ENCODE measurements around the gene SYS1.
"Not testable (repeated sequence)": the region's sequence is repeated elsewhere in the genome, so short reads cannot be mapped to it uniquely, and the experiment has no call there.

SYS1 gene

GRCh38 chr20:45339799-45340198, 23.2 kb upstream of the SYS1 start:
- DNase-seq (ENCODE audit: low read depth): no peak

- DNase-seq (ENCODE audit: low read depth): no peak
Measured at GRCh38 chr20:45340236-45340847, 22.6 kb upstream of the SYS1 start.

DNA sequence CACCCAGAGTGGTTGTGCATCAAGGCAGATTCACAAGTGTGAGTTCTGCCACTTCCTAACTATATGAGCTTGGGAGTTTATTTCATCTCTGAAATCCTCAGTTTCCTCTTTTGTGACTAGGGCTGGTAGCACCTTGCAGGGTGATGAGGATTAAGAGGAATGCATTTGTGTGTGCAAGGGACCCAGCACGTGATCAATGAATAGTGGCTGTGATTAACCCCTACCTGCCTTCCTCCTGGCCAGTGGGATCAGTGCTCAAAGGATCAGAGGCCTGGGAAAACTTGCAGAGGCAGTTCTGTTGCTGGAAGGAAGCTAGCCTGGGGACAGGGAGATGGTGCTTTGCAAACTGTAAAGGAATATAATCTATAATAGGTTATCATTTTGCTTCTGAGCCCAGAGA, 22.0 kb upstream of the SYS1 start:
- no peak for DNase-seq (ENCODE audit: low read depth)

DNA sequence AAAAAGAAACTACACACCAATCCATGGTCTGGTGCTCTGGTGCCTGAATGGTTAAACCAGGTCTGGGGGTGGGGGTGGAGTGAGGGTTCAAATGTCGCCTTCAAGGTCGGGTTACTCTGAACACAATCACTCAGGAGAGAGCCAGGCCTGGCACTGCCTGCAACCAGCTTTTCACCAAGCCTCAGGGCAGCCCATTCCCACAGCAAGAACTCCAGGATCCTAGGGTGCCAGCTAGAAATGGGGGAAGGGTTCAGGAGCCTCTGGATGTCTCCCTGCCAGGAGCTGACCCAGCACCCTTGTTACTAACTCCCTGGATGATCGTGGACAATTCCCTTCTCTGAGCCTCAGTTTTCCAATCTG, 21.4 kb upstream of the SYS1 start:
- DNase-seq (ENCODE audit: low read depth): no peak

- no peak for DNase-seq (ENCODE audit: low read depth)
Measured at GRCh38 chr20:45341939-45342854, 20.8 kb upstream of the SYS1 start.

GRCh38 chr20:45342855-45343531, 20.0 kb upstream of the SYS1 start:
- DNase-seq (ENCODE audit: low read depth): no peak

GRCh38 chr20:45343532-45344167, 19.3 kb upstream of the SYS1 start:
- no peak for DNase-seq (ENCODE audit: low read depth)

GRCh38 chr20:45344168-45344860, 18.6 kb upstream of the SYS1 start:
- no peak for DNase-seq (ENCODE audit: low read depth)

- no peak for DNase-seq (ENCODE audit: low read depth)
Measured at GRCh38 chr20:45345104-45345936, 17.6 kb upstream of the SYS1 start.

- DNase-seq (ENCODE audit: low read depth): no peak
Measured at GRCh38 chr20:45346291-45346718, 16.7 kb upstream of the SYS1 start.

GRCh38 chr20:45346851-45347250, 16.1 kb upstream of the SYS1 start:
- DNase-seq (ENCODE audit: low read depth): no peak

DNA sequence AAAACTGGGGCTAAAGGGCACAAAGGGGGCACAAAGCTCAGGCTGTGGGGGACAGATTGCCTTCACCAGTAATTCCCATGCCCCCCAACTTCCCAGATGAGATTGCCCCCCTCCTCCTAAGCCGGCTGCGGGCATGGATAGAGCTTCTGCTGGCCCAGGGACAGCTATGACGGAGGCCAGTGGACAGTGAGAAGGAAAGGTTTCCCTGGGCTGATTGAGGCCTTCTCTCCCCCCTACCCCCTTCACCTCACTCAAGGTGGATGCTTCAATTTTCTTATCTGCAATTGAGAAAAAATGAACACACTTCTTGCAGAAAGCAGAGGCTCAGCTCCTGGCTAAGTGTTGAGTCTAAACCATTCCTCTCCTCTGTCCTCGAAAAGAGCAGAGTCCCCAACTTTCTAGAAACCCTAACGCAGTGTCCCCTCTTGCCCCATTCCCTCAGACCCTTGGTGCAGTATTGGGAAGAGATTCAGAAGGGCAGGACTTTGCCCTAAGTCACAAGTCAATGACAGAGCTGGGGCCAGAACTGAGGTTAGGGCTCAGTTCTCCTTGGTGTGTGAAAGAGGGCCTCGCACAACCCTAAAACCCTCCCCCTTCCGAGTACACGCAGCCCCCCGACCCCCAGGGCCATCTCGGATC, 15.5 kb upstream of the SYS1 start:
- no peak for DNase-seq (ENCODE audit: low read depth)

- peak; percentile 29 for DNase-seq (ENCODE audit: low read depth)
Measured at GRCh38 chr20:45347936-45348778, 14.8 kb upstream of the SYS1 start, which contains the start of gene SDC4. Gene SDC4, minus strand, starts transcription at chr20:45348424. Its CDS starts 40 bp downstream, at chr20:45348384.

- no peak for DNase-seq (ENCODE audit: low read depth)
Measured at GRCh38 chr20:45350217-45350616, 12.7 kb upstream of the SYS1 start.

DNA sequence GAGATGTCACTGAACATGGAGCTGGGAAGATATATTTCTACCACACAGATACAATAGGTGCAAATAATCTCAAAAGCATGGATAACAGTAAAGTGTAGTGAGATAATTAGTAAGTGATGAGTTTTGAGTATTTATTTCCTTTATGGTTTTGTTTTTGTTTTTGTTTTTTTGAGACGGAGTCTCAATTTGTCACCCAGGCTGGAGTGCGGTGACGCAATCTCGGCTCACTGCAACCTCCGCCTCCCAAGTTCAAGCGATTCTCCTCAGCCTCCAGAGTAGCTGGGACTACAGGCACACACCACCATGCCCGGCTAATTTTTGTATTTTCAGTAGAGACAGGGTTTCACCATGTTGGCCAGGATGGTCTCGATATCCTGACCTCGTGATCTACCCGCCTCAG, 12.2 kb upstream of the SYS1 start:
- not testable (repeated sequence) for DNase-seq (ENCODE audit: low read depth)

GRCh38 chr20:45352729-45353128, 10.2 kb upstream of the SYS1 start:
- DNase-seq (ENCODE audit: low read depth): no peak

DNA sequence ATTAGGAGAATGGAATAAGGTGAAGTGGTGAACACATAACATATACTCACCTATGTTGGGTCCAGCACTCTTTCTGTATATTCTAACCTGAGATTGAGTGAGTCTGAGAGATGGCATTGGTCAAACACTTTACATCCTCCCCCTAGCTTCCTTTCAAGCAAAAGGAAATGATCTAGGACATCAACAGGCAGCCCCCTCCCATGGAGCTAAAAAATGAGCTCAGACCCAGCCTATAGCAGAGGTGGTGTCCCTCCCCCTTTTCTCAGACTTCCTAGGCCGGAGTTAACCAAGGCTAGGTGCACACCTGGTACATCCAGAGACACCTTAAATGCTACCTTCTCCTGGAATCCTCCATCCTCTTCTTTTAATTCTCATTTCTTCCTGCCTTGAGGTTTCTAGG, 9.2 kb upstream of the SYS1 start:
- DNase-seq (ENCODE audit: low read depth): no peak

DNA sequence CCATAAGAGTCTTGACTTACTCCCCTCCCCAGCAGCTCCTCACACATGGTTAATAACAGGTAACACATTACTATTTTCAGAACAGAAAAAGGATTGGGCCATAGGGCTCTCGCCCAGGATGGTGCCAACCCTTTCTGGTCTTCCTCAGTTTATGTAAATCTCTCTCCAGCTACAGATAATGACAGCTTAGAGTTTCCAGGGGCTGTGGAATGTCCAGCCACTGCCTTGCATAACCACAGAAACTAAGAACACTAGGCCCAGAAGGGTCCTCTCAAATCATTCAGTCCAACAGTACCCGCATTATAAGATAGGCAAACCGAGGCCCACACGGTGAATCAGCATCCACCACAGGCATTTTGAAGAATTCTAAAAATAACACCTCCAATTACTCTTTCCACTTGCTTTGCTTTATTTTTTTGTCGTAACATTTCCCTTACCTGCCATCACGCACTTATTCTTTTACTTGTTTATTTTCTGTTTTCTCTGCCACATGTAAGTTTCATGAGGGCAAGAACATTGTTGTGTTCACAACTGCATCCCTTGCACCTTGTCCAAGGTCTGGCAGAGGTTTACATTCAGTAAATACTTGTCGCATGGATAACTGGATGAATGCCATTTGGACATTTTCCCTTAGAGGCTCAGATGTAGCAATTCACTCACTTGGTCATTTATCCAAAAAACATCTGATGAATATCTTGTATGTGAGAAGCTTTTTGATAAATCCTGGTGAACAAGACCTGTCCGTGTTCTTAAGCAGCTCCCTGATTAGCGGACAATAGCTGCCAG, 8.3 kb upstream of the SYS1 start:
- DNase-seq (ENCODE audit: low read depth): no peak

Measured in T follicular helper cell (primary cell).